Activated CD4-positive, alpha-beta T cell treated with anti-CD3 and anti-CD28 coated beads, Interleukin-10, Interleukin-2, amounts not matched to agents 100 ng/mL and 50 ng/mL, durations not matched to agents 16 hours and 8 hours (primary cell): ENCODE results near the gene EPB42.
"Not testable (repeated sequence)": the region's sequence is repeated elsewhere in the genome, so short reads cannot be mapped to it uniquely, and the experiment has no call there.

Source experiments
- DNase-seq: peaks from one replicate; pipeline ENCODE4 v3.0.0-alpha.2; 2020

EPB42 gene

GRCh38 chr15:43211224-43211735 lies 9.5 kb downstream of the EPB42 start:
- no peak for DNase-seq

- DNase-seq = no peak
Observed at GRCh38 chr15:43210807-43211206, 10.0 kb downstream of the EPB42 start.

GRCh38 chr15:43210172-43210745 lies 10.6 kb downstream of the EPB42 start:
- no peak for DNase-seq

GRCh38 chr15:43209059-43209824 lies 11.6 kb downstream of the EPB42 start:
- no peak for DNase-seq

- no peak for DNase-seq
Observed at GRCh38 chr15:43208052-43209002, 12.5 kb downstream of the EPB42 start.

GRCh38 chr15:43207024-43207423 lies 13.8 kb downstream of the EPB42 start:
- no peak for DNase-seq

GRCh38 chr15:43206054-43206453 lies 14.8 kb downstream of the EPB42 start:
- no peak for DNase-seq

GRCh38 chr15:43204016-43204901 lies 16.6 kb downstream of the EPB42 start:
- DNase-seq = peak; percentile 52

GRCh38 chr15:43199945-43200488 lies 20.8 kb downstream of the EPB42 start:
- DNase-seq = no peak

- no peak for DNase-seq
Observed at GRCh38 chr15:43198992-43199391, 21.8 kb downstream of the EPB42 start.

- DNase-seq = not testable (repeated sequence)
Observed at GRCh38 chr15:43198556-43198955, 22.3 kb downstream of the EPB42 start.

GRCh38 chr15:43197773-43198172 lies 23.0 kb downstream of the EPB42 start:
- DNase-seq = not testable (repeated sequence)

- no peak for DNase-seq
Observed at GRCh38 chr15:43196760-43197548, 23.9 kb downstream of the EPB42 start.

GRCh38 chr15:43194795-43195194 lies 26.0 kb downstream of the EPB42 start:
- no peak for DNase-seq

GRCh38 chr15:43193710-43194109 lies 27.1 kb downstream of the EPB42 start:
- no peak for DNase-seq

GRCh38 chr15:43190178-43190577 lies 30.6 kb downstream of the EPB42 start:
- no peak for DNase-seq

- no peak for DNase-seq
Observed at GRCh38 chr15:43189296-43189695, 31.5 kb downstream of the EPB42 start.

- peak; percentile 60 for DNase-seq
Observed at GRCh38 chr15:43187544-43188155, 33.2 kb downstream of the EPB42 start.

GRCh38 chr15:43186003-43186353 lies 34.8 kb downstream of the EPB42 start:
- no peak for DNase-seq

GRCh38 chr15:43185157-43186002 lies 35.4 kb downstream of the EPB42 start, which contains the start of gene CCNDBP1:
Gene CCNDBP1 (plus strand): TSS chr15:43185403. CDS start chr15:43185499, 96 bp downstream.
- DNase-seq = peak; percentile 97
